ENCODE results near the gene ITGB4.

The ITGB4 gene

DNA sequence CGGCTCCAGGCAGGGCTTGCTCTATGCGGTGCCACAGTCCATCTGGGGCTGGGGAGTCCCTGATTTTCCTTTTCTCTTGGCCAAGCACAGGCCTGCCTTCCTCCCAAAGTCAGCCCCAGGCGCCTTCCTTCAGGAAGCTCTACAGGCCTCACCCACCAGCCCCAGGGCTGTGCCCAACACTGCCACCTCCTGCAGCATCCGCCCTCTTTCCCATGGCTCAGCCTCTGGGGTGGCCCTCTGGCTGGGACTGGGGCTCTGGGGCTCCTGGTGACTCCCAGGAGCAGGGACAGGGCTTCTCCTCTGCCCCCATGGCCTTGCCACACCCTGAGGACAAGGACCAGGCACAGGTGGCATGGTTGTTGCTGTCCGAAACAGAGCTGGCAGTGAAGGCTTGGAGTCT, 817 bp downstream of the ITGB4 start:
- DNase-seq (ENCODE audit: low read depth): no peak
- no peak overlapping the region for H3K4me3 ChIP-seq (ENCODE audit: control insufficient read depth, low read depth, low read length)
- TF ChIP-seq, protein P1, sequence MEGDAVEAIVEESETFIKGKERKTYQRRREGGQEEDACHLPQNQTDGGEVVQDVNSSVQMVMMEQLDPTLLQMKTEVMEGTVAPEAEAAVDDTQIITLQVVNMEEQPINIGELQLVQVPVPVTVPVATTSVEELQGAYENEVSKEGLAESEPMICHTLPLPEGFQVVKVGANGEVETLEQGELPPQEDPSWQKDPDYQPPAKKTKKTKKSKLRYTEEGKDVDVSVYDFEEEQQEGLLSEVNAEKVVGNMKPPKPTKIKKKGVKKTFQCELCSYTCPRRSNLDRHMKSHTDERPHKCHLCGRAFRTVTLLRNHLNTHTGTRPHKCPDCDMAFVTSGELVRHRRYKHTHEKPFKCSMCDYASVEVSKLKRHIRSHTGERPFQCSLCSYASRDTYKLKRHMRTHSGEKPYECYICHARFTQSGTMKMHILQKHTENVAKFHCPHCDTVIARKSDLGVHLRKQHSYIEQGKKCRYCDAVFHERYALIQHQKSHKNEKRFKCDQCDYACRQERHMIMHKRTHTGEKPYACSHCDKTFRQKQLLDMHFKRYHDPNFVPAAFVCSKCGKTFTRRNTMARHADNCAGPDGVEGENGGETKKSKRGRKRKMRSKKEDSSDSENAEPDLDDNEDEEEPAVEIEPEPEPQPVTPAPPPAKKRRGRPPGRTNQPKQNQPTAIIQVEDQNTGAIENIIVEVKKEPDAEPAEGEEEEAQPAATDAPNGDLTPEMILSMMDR (conservative IDR thresholded peaks at IDR 0.05; ENCODE audit: control insufficient read depth, insufficient read depth, low read depth, low read length): no peak

DNA sequence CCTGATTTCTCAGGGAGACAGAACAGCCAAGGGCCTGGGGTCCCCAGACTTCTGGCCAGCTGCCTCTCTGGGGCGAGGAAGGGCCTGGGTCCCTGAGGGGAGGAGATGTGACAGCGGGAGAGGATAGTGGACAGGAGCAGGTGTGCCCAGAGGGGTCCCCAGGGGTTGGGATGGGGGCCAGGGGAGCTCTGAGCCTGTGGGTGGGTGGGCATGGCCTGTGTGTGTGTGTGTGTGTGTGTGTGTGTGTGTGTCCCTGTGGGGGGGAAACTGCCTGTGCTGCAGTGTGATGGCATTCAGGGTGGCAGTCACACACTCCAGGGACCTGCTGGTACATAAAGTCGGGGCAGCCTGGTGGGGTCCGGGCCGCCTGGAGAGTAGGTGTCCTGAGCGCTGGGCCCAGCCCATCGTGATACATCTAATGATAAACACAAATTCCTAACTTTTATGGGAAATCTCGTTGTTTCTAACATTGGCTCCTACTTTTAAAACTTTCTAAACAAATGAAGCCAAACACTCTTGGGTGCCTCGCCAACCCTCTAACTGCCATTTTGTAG, 1.4 kb downstream of the ITGB4 start:
- H3K4me3 ChIP-seq (ENCODE audit: control insufficient read depth, low read depth, low read length): no peak overlapping the region
- DNase-seq (ENCODE audit: low read depth): no peak
- TF ChIP-seq, protein P1 (conservative IDR thresholded peaks at IDR 0.05; ENCODE audit: control insufficient read depth, insufficient read depth, low read depth, low read length): no peak

DNA sequence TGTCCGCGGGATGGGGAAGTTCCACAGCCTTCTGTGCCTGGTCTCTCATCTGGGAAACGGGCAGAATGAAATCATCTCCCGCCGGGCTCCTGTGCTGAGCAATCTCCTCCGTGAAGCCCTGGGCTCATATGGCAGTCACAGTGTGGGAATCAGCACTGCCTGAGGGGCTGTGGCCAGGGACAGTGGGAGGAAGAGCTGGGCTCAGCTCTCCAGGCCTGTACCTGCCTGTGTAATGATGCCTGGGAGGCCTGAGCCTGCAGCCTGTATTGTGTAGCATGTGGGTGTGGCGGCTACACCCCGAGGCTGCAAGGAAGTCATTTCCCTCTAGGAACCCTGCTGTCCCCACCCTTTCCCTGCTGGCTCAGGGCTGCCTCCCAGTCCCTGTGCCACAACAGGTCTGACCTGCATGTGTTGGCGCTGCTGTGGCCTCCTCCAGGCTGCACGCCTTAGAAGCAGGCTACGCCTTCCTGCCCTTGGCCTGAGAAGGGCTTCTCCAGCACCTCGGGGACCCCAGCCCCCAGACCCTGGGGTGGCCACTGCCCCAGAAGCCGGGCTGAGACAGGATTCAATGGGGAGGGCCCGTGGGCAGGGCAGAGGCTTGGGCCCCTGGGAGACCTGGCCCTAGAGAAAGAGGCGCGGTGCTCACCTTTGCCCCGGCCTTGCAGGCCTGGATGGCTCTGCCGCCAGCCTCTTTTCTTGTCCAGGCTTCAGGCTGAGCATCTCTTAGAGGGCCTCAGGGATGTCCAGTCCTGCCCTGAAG, 2.1 kb downstream of the ITGB4 start:
- DNase-seq (ENCODE audit: low read depth): no peak
- no peak overlapping the region for H3K4me3 ChIP-seq (ENCODE audit: control insufficient read depth, low read depth, low read length)
- TF ChIP-seq, protein P1 (conservative IDR thresholded peaks at IDR 0.05; ENCODE audit: control insufficient read depth, insufficient read depth, low read depth, low read length): no peak

DNA sequence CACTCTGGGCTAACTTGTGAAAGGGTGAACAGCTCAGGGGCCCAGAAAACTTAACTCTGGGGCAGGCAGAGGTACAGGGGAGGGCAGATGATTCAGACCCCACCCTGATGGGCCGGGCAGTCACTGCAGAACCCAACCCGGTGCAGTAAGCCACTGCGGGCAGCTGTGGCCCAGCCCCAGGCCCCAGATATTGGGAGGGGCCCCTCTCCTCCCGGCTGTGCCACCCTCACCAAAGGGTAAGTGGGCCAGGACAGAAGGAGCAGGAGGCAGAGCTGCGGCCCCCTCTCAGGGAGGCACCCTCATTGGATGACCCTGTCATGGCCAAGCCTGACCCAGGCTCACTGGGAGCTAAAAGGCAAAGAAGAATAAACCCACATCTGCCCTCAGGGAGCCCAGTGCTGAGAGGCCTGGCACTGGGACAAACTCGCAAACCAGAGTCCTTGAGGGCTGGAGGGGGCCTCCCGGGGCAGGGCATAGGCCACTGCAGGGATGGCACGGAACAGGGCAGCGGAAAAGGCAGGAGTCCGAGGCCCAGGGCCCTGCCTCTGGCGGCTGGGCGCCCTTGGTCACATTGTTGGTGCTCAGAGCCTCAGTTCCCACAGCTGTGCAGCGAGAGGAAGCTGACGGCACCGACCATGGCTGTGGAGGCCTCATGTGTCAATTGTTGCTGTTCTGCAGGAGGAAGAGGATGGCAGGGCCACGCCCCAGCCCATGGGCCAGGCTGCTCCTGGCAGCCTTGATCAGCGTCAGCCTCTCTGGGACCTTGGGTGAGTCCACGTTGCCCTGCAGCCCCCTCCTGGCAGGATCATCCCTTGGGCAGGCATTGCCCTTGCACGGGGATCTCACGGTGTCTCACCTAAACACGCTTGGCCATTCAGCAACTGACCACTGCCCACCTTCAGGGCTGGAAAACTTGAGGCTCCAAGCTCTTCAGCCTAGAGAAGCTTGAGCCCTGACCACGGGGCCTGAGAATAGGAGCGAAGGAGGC, 3.1 kb downstream of the ITGB4 start:
- DNase-seq (ENCODE audit: low read depth): no peak
- TF ChIP-seq, protein P1 (conservative IDR thresholded peaks at IDR 0.05; ENCODE audit: control insufficient read depth, insufficient read depth, low read depth, low read length): no peak
- no peak overlapping the region for H3K4me3 ChIP-seq (ENCODE audit: control insufficient read depth, low read depth, low read length)

DNA sequence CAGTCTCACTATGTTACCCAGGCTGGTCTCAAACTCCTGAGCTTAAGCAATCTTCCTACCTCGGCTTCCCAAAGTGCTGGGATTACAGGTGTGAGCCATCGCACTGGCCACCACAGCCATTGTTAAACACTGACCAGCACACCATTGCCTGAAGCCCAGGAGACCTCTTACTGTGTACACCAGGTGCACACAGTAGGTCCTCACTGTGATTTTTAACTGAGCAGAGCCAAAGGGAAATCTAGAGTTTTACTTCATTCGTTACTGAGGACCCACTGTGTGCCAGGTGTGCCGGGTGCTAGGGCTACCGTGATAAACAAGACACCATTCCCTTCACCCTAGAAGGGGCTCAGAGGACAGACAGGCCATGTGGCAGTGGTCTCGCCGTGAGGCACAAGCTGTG, 4.2 kb downstream of the ITGB4 start:
- H3K4me3 ChIP-seq (ENCODE audit: control insufficient read depth, low read depth, low read length): no peak overlapping the region
- no peak for DNase-seq (ENCODE audit: low read depth)
- TF ChIP-seq, protein P1 (conservative IDR thresholded peaks at IDR 0.05; ENCODE audit: control insufficient read depth, insufficient read depth, low read depth, low read length): no peak

DNA sequence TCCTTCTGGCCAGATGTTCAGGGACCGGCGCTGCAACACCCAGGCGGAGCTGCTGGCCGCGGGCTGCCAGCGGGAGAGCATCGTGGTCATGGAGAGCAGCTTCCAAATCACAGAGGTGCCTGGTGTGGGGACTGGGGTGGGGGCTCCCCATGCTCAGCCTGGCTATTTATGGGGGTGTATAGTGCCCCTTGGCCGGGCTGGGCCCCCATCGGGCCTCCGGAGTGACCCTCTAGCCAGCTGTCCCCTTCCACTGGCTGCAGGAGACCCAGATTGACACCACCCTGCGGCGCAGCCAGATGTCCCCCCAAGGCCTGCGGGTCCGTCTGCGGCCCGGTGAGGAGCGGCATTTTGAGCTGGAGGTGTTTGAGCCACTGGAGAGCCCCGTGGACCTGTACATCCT, 6.1 kb downstream of the ITGB4 start:
- TF ChIP-seq, protein P1 (conservative IDR thresholded peaks at IDR 0.05; ENCODE audit: control insufficient read depth, insufficient read depth, low read depth, low read length): no peak
- no peak overlapping the region for H3K4me3 ChIP-seq (ENCODE audit: control insufficient read depth, low read depth, low read length)
- DNase-seq (ENCODE audit: low read depth): no peak

Measured in fibroblast of mammary gland (primary cell).